DLD1 (cell line): Measurements from ENCODE around the gene RNF169.

ENCODE experiments used
- in situ Hi-C: cut with HindIII; loops from 2 replicates; pipeline ENCODE4 v1.10.0; 2017; ENCODE audit warnings: low sequenced_read_pairs

Gene RNF169

GRCh38 chr11:74870485-74870884, 121.8 kb downstream of the RNF169 start:
- in situ Hi-C loops: loop anchor here (5.0 kb wide), 2 partner anchors 37 to 78 kb away; no protein-coding TSS in a partner anchor

- in situ Hi-C loops: loop anchor here (5.0 kb wide), 2 partner anchors 36 to 79 kb away; no protein-coding TSS in a partner anchor
Measured at GRCh38 chr11:74871037-74871436, 122.4 kb downstream of the RNF169 start.

- in situ Hi-C loops: no loop called here
Measured at GRCh38 chr11:74877132-74877531, 128.5 kb downstream of the RNF169 start.
